Neutrophil (primary cell): Measurements from ENCODE around the gene MMP24.

Source experiments
- H3K27ac ChIP-seq: fragments of 200-600 bp; sonication (generic); 2 replicates; pipeline ENCODE4 v1.5.1; 2016; ENCODE audit warnings: mild to moderate bottlenecking, moderate library complexity
- H3K27me3 ChIP-seq: fragments of 200-600 bp; sonication (generic); 2 replicates; pipeline ENCODE4 v1.6.0; 2016; ENCODE audit warnings: mild to moderate bottlenecking
- H3K36me3 ChIP-seq: fragments of 200-600 bp; sonication (generic); 2 replicates; pipeline ENCODE4 v1.5.1; 2017
- H3K4me1 ChIP-seq, 2 experiments: fragments of 200-600 bp in 1 of 2; sonication (generic) in 1 of 2; 1 replicate in 1 of 2; 2 replicates in 1 of 2; pipeline versions ENCODE4 v1.5.1 to v1.6.1; 2013 to 2016; ENCODE audit warnings: low read depth in 1 of 2, low read length in 1 of 2, mild to moderate bottlenecking in 1 of 2, moderate library complexity in 1 of 2; ENCODE audit not compliant: control insufficient read depth in 1 of 2, insufficient read depth in 1 of 2
- H3K4me3 ChIP-seq, 2 experiments: fragments of 200-600 bp in 1 of 2; sonication (generic) in 1 of 2; 1 replicate in 1 of 2; 2 replicates in 1 of 2; pipeline ENCODE4 v1.5.1; 2013 to 2016; ENCODE audit warnings: low read depth in 1 of 2, low read length in 1 of 2, mild to moderate bottlenecking in 1 of 2, moderate library complexity in 1 of 2
- H3K9me3 ChIP-seq: fragments of 200-600 bp; sonication (generic); 2 replicates; pipeline ENCODE4 v1.5.1; 2016
- TF ChIP-seq, protein P1 (sequence below): fragments of 200-600 bp; sonication (generic); IDR thresholded peaks from 2 replicates; pipeline ENCODE4 v1.5.1; 2016; ENCODE audit warnings: antibody characterized with exemption

Gene MMP24

DNA sequence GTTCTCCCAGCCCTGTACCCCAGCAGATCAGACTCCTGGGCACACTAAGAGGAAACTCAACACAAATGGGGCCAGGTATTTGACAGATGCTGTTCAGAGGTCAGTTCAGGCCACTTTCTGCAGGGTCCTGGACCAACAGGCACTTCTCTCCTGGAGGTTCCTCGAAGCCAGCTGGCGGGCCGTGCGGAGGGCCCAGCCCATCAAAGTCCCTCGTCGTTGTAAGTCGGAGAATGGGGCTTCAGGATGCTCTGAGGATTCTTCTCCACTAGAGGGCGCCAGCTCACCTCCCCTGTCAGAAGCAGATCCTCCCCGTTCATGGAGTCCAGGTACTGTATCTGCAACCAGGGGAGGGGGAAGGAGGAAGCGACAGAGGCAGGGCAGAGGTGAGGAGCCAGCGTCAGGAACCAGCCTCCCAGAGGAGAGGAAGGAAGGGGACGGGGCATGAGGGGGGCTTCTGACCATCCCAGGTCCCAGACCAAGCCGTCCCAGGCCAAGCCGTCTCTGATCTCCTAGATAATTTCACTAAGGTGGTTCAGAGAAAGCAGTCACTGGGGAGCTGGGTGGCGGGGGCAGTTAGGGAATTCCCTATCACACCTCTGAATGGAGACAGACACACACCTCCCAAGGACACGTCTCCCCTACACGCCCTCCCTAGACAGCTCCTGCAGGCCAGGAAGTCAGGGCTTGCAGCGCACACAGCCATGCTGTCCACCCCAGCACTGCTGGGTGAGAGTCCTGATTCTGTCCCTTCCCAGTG is 77.4 kb downstream of the MMP24 start:
- TF ChIP-seq, protein P1, sequence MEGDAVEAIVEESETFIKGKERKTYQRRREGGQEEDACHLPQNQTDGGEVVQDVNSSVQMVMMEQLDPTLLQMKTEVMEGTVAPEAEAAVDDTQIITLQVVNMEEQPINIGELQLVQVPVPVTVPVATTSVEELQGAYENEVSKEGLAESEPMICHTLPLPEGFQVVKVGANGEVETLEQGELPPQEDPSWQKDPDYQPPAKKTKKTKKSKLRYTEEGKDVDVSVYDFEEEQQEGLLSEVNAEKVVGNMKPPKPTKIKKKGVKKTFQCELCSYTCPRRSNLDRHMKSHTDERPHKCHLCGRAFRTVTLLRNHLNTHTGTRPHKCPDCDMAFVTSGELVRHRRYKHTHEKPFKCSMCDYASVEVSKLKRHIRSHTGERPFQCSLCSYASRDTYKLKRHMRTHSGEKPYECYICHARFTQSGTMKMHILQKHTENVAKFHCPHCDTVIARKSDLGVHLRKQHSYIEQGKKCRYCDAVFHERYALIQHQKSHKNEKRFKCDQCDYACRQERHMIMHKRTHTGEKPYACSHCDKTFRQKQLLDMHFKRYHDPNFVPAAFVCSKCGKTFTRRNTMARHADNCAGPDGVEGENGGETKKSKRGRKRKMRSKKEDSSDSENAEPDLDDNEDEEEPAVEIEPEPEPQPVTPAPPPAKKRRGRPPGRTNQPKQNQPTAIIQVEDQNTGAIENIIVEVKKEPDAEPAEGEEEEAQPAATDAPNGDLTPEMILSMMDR = peak; percentile 86
- H3K27ac ChIP-seq = peak overlapping the region; percentile 39
- H3K4me3 ChIP-seq = no peak overlapping the region
- H3K36me3 ChIP-seq = no peaks in the 10 kb centered on the region
- peaks cover 8 to 9% of the 10 kb centered on the region in 2 experiments for H3K4me1 ChIP-seq
- H3K27me3 ChIP-seq = no peaks in the 10 kb centered on the region
- H3K9me3 ChIP-seq = no peaks in the 10 kb centered on the region

DNA sequence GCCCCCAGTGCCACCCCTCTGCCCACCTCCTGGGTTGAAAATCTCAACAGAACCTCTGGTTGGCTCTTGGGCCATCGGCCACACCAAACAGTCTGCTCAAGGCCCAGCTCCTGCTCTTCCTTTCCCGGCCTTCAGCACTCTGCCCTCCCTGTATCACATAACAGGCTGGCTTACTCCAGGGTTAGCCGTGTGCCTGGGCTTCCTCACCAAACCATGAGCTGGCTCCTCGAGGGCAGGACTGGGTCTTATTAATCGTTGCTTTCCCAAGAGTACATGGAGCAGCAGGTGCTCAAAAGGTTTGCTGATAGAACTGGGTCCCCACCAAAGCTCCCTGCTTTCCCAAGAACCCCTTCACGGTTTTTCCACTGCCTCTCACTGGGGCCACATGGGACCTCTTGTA is 78.5 kb downstream of the MMP24 start:
- no peaks in the 10 kb centered on the region for H3K27me3 ChIP-seq
- TF ChIP-seq, protein P1 = no peak
- no peaks in the 10 kb centered on the region for H3K9me3 ChIP-seq
- no peak overlapping the region for H3K4me3 ChIP-seq
- peaks cover 6 to 8% of the 10 kb centered on the region in 2 experiments for H3K4me1 ChIP-seq
- H3K36me3 ChIP-seq = no peaks in the 10 kb centered on the region
- H3K27ac ChIP-seq = no peak overlapping the region

DNA sequence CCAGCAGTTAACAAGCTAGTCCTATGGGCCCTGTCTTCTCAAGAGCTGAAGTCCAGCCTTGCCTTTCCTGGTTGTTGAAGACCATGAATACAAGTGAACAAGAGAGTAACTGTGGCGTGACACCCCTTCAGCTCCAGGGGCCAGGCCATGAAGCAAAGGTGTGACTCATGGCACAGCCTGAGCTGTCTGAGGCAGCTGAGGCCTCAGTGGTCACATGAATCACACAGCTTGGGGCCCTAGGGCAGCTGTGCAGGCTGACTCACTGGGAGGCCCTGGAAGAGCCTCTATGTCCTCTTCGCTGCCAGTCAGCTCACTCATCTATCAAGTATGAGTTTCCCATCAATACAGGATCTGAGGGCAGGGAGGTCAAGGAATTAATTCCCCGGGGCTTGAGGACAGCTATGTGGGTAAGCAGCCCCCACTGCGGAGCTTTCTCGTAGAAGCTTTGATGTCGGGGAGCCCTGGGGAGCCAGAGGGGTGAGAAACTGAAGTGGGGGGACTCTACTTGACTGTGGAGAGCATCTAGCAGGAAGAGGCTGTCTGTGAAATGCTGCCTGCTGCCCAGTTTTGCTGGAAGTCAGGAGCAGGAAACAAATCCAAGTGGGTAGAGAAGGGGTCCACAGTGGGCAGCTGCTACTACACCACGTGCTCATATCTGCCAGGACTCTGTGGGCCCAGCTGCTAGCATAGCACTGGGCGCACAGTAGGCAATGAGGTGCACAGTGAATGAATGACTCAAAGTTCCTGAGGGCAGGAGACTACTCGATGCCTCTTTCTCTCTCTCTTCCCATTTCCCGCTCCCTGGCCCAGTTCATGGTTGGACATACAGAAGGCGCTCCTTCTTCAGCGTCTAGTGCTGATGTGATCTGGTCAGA is 79.4 kb downstream of the MMP24 start:
- no peak overlapping the region for H3K4me3 ChIP-seq
- peaks cover 6 to 8% of the 10 kb centered on the region in 2 experiments for H3K4me1 ChIP-seq
- no peak overlapping the region for H3K27ac ChIP-seq

DNA sequence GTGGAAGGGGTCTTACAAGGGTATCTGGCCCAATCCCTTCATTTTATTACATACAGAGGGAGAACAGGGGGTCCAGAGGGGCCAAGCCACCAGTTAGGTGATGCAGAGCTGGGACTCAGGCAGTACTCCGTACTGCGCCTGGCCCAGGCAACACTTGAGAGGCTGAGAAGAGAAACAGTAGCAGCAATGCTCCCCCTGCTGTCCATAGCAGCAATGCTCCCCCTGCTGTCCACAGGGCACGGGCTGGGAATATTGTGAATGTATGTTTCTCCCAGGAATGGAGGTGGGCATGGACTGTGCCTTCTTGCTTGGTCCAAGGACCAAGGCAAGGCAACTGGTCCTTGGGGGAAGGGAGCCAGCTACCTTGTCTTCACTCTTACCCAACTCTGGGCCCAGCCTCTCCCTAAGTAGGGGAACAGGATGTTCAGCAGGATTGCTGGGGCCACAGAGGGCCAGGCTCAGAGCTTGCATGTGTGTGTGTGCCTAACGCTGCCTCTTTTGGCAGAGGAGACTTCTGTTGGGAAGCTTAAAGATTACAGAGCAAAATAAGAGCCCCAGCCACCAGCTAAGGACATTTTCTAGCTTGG is 80.5 kb downstream of the MMP24 start:
- Histone ChIP-seq H3K9me3 (no peaks in the 10 kb centered on the region), H3K27me3 (no peaks in the 10 kb centered on the region), H3K4me3 (no peak overlapping the region), H3K27ac (no peak overlapping the region), H3K36me3 (no peaks in the 10 kb centered on the region), H3K4me1 (peaks cover 6 to 8% of the 10 kb centered on the region in 2 experiments)
- TF ChIP-seq, protein P1 = no peak

More for the DNA sequence above, 79.4 kb downstream of the MMP24 start:
- TF ChIP-seq, protein P1 = no peak
- Histone ChIP-seq H3K9me3 (no peaks in the 10 kb centered on the region), H3K27me3 (no peaks in the 10 kb centered on the region), H3K36me3 (no peaks in the 10 kb centered on the region)
